Activated gamma-delta T cell treated with Interleukin-2 at 50 U/mL for 16 hours (primary cell): ENCODE measurements around the gene DCHS2.
"Not testable (repeated sequence)": the region's sequence is repeated elsewhere in the genome, so short reads cannot be mapped to it uniquely, and the experiment has no call there.

Source experiments
- DNase-seq: peaks from one replicate; pipeline ENCODE4 v3.0.0-alpha.2; 2020

The DCHS2 gene

DNA sequence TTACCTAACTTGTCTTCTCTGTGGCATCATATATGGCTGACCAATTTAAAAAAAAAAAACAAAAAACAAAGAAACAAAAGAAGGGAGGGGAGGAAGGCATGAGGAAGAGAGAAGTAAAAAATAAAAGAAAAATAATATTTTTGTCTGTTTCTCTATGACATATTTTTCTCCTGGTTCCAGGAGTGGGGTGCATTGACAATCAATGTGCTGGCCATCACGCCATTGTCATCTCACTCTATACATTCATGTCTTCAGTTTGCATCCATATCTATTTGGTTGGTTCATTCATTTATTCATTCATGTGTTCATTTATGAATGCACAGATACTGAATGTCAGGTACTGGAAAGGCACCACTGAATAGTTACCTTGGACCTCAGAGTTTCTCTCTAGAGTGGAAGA, 183.4 kb downstream of the DCHS2 start:
- DNase-seq, result no peak

DNA sequence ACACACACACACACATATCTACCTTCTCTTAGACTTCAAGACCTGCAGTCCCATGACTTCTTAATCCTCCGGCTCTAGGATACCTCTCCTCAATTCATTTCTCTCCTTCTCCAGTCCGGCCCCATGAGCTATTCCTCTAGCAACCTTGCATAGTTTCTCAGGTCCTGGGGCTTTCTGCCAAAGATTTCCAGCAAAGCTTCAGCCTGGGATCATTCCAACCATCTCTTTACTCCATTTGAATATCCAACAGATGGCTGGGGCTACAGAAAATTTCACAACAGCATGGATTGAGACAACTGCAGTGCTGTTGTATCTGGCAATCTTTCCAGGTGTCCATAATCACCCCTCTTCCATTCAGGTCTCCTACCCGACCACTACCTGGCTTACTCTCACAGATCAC, 184.1 kb downstream of the DCHS2 start:
- no peak for DNase-seq

DNA sequence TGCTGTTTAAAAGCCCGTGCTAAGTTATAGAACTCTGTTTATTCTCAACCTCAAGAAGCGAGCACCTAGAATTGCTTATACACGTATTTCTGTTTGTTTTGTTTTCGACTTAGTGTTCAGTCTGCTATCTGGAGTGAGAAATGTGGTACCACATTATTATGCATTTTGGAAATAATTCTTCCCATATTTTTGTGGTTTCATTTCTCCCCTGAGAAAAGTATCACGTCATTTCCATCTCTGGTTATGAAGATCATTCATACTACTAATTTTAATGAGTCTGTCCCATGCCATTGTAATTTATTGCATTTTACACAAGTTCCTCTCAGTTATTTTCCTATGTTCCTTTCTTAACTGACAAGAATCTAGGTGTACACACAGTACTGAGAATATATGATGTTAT, 186.0 kb downstream of the DCHS2 start:
- DNase-seq, result no peak

DNA sequence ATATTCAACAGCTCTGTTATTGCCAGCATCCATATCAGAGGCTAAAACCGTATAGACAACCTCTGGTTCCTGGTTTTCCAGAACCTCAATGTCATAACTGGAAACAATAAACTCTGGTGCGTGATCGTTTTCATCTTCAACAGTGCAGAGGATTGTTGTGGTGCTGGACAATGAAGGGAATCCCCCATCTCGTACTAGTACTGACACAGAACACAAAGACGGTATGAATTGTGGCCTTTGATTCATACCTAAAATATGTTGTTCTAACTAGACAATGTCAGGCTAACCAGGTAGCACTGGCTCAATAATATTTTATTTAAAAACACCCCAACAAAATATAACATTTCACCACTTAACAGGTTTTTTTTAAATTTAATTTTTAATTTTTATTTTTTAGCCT, 186.9 kb downstream of the DCHS2 start:
- DNase-seq, result no peak

DNA sequence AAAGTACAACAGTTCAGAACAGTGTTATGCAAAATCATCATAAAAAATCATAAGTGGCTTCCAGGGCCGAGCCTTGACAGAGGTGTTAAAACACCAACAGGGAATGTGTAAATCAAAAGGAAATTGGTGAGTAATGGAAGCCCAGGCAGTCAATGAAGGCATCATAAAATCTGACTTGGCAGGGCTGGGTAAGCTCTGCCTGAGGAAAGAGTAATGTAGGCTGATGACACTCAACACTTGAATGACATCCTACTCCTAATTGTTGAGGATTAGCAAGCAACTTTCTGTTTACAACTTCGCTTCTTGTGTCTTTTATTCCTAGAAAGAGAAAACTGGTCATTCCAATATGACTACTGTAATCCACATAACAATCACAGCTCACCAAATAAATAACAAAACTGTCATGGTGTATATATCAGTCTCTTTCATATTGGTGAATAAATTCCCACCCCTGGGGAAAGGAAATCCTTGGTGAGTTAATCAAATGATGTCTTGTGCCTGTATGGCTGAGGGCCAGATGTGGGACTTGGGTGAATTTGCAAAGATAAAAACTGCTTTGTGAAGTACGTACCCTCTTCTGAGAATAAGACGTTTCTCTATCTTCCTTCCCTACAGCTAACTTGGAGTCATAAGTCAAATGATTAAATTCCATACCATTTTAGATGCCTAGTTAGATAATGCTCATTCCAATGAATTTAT, 196.8 kb downstream of the DCHS2 start:
- DNase-seq, result no peak

DNA sequence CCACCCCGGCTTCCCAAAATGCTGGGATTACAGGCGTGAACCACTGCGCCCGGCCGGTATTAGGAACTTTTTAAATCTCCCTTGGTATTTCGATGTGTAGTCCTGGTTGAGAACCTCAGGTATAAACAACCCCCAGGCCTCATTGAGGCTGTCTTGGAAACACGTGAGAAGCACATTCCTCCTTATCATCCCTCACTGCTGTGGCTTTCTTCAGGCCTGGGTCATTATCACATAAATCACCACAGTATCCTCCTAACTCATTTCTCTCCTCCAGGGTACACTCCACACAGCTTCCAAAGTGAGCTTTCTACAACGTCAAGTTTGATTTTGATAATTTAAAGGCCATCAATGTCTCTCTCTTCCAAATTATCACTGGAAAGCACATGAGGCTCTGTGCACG, 198.2 kb downstream of the DCHS2 start:
- DNase-seq, result no peak

DNA sequence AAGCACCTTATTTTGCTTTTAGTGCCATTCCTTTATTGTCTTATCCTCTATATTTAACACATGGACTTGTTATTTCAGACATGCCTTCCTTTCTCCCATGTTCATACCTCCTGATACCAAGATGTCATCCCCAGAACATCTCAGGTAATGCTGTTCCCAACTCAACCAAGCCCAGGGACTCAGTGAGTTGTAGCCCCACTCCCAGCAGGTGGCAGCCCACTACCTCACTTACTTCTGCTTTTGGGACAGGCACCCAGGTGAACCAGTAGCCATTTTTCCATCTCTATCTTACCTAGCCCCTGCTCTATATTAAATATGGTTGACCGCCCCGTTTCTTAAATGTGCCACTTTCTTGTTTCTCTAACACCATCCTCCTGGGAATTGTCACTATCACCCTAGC, 199.0 kb downstream of the DCHS2 start:
- DNase-seq, result no peak

DNA sequence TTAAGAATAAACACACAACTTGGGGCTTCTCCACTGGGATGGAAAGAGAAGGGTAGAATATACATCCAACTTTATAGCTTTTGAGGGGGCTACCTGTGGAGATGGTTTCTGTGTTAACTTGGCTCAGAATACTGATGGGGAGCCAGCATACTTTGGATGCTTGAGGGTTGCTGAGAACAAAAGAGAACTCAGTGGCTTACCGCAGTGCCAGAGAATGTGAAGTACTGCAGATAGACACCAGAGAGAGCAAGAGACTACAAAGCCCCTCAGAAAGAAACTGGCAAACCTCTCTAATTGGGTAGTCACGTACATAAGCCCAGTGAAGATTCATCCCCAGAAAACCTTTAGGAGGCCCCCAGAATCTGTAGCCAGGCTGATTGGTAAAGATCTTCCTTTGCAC, 214.4 kb downstream of the DCHS2 start:
- no peak for DNase-seq

DNA sequence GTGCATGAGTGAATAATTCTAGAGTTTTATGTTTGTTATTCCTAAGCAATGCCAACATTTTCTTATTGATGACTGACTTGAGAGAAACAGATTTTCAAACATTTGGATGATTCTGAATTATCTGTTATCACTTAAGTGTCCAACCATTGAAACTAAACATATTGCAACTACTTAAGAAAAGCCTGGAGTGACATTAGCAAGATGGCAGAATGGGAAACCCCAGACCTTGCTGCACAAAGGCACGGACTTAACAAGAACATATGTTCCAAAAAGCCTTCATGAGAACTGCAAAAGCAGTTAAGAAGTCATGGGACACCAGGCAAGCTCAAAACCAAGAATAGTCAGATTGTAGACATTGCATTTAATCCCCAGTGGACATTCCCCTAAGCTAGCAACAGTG, 215.1 kb downstream of the DCHS2 start:
- no peak for DNase-seq

DNA sequence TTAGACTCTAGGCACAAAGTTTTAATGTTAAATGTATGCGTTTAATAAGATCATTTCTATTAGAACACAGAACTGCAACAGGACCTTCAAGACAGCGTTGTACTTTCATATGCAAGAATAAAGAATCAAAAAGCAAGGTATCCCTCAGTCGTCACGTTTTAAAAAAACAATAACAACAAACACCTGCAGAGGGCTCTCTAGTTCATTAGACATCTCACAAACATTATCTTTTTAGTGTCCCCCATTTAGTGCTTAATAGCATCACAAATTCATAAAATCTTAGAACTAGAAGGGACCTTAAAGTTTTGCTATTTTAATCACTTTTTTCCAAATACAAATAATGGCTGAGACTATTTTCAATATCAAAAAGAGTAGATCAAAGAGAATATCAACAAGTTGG, 236.6 kb downstream of the DCHS2 start:
- no peak for DNase-seq

DNA sequence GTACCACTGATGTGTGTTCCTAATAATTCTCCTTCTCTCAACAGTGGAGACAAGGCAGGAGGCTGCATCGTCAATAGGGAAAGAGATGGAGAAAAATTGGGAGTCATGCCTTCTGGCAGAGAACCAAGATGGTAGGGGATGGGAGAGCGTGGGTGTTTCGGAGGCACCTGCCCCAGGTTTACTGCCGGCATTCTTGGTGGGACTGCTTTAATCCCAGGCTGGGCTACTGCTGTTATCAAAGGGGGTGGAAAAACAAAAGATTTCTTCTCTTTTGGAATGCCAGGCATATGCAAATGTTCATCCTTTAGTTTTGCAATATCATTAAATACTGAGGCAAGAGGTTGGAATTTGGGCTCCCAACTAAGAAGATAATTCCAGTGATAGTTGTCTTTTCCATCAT, 257.0 kb downstream of the DCHS2 start:
- no peak for DNase-seq

DNA sequence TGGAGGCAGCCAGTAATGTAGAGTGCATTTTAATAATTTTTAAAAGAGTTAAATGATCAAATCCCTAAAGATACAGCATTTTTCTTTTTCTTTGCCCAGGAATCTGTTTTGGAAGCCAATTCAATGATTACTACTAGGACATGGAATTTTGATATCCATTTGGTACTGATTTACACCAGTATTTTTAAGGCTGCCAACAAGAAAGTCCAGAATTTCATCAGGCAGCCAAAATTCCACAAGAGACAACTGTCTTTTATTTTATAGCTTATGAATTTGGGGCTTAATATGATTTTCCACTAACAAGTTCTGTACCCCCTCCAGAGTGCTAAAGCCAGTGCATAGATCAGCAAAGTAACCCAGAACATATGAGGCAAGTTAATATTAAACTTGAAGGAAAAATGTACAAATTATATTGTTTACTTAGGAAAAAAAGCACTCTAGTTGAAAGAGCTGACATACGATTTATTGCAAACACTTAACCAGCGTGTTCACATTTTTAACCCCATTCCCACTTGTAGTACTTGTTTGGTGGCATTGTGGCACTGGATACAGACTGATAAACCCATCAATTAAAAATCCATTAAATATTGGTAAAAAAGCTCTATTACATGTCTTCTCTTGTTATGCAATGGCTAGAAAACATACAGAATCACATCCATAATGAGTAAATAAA, 259.7 kb downstream of the DCHS2 start:
- no peak for DNase-seq

DNA sequence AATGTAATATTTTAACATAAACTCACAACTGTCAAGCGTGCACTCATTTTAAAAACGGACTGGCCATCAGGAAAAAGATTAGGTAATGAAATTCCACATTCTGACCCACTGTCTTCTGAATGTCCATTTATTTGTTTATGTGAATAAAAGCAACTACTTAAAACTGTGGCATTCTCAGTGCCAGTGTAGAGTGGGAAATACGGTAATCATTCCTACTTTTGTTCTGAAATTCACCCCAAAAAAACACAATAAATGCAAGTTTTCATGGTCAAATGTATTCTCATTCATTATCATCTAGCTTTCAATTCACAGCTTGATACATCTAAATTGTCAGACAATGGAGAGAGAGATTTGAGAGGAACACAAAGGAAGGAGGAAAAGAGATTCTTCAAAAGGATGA, 260.9 kb downstream of the DCHS2 start:
- DNase-seq, result no peak

DNA sequence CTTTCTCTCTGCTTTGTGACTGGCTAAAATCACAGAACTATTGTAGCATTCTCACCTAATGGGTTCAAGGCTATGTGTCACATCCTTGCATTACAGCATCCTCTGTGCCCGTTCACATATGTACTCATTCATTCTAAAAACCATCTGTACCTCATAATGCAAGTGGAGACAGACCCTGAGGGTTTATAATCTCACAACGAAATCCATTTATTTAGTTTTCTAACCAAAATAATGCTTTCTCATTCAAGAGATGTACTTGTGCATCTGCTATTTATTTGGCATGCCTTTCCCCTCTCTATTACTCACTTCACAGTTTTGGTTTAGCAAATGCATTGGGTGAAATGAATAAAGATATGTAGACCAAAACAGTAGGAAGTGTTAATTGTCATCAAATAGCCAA, 261.5 kb downstream of the DCHS2 start:
- DNase-seq, result no peak

DNA sequence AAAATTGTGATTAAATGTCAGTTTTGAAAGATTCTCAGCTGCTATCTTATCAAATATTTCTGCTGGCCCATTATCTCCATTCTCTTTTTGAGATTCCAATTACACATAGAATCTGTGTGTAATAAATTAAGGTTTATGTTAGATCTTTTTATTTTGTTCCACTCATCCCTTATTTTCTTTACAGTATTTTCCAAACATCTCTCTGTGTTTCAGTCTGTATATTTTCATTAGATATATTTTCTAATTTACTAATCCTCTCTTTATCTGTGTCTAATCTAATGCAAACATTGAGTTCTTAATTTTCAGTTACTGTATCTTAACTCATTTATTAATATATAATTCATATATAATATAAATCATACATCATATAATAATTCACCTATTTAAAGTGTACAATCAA, 268.7 kb downstream of the DCHS2 start:
- no peak for DNase-seq

DNA sequence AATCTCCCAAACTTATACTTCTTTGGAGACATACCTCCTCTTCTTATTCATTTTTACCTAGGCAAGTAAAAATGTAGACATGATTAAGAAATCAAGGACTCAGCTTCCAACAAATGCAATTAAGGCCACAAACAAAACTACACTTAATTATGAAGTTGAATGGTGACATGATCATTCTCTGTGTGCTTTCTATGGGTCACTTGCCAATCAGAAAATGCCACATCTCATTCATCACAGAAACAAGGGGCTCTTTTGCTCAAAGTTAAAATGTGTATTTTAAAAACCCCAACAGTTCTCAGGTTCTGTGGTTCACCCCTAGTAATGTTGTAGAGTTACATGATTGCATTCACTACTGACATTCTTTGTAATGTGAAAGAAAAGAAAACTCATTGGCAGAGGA, 273.5 kb downstream of the DCHS2 start:
- DNase-seq, result no peak

DNA sequence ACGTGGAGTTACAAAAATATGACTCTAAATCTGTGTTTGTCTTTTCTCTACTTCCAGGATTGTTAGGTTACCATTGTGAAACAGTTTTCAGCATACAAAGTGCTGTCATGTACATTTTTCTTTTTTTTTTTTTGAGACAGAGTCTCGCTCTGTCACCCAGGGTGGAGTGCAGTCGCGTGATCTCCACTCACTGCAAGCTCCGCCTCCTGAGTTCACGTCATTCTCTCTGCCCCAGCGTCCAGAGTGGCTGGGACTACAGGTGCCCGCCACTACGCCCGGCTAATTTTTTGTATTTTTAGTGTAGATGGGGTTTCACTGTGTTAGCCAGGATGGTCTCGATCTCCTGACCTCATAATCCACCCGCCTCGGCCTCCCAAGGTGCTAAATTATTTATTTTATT, 274.2 kb downstream of the DCHS2 start:
- not testable (repeated sequence) for DNase-seq

DNA sequence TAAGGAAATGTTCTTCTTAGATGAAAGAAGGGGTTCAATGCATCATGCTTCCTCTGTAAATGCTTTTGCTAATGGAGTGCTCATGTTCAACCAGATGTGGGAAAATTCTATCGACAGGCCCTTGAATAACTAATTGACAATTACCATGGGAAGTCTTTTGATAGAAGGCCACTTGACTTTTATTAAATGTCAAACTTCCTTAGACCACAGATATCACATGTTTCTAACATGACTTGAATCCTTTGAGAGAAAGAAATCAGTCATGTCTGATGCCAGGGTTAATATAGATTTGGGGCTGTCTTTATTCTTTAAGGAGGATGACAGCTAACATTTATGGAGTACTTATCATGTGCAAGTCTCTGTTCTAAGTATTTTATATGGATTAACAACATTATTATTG, 280.1 kb downstream of the DCHS2 start:
- DNase-seq, result no peak

DNA sequence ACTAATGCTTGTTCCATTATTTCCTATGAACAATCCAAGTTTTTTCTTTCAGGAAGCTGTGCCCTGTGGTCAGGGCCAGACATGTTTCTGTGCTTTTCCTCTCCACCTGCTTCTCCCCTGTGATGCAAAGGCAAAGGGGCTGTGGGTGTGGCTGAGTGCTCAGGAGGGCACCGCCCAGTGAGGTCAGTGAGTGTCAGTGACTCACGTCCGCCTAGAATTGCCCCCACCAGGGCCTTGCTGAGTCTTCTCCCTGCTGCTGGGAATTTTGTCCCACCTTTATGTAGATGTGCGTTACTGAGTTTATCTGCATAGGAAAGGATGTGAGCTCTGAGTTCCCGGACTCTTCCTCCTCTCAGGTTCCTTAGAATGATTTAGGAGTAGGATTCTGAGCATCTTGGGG, 283.2 kb downstream of the DCHS2 start:
- DNase-seq, result no peak

DNA sequence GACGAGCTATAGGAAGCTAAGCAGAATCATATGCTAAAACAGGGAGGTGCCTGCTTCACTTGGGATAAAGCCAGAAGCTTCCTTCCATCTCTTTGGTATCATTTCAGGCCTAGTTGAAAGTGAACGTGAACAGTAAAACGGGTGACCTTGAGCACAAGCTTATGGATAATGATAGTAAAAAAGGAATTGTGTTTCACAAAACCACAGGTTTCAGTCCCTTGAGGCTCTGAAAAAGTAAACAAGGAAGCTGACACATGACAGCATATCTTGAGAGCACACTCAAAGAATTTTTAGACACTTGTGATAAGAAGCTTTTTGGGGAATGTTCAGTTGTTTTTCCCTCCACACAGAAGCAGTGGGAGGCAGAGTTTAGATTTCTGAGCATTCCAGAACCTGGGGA, 286.1 kb downstream of the DCHS2 start:
- no peak for DNase-seq

DNA sequence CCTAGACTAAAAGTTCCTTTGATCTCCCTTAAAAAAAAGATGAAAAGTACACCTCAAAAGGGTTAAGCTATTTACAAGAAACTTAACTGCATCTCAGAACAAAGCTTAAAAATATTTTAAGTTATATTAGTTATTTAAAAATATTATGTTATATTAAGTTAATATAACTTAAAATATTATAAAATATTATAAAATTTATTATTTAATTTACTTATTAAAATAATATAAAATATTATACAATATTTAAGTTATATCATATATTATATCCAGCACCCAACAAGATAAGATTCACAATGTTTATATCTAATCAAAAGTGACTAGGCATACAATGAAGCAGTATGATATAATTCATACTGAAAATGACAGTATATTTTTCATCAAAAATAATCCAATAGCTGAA, 296.9 kb downstream of the DCHS2 start:
- no peak for DNase-seq

DNA sequence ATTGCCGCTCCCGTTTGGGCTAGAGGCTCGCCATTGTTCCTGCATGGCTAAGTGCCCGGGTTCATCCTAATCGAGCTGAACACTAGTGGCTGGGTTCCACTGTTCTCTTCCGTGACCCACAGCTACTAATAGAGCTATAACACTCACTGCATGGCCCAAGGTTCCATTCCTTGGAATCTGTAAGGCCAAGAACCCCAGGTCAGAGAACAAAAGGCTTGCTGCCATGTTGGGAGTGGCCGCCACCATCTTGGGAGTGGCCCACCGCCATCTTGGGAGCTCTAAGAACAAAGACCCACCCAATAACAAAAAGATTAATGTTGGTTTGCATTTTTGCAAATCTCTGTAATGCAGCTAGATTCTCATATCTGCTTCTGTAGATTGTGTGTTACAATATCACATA, 299.0 kb downstream of the DCHS2 start:
- no peak for DNase-seq

DNA sequence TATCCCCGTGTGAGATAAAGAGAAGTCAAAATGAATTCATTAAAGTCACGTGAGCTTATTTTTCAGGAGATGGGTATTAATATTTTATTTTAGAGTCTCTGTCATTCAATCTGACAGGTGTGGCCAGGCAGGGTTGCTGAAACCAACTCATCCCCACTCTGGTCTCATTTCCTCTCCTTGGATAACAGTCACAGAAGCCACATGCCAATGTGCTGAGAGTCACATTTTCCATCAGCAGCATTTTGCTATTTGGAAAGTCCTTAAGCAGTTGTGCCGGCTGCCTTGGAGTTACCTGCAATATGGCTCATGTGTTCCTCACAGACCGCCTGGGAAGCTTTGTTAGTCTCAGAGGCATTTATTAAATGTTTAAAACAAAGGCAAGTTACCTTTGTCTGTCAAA, 302.3 kb downstream of the DCHS2 start:
- no peak for DNase-seq

DNA sequence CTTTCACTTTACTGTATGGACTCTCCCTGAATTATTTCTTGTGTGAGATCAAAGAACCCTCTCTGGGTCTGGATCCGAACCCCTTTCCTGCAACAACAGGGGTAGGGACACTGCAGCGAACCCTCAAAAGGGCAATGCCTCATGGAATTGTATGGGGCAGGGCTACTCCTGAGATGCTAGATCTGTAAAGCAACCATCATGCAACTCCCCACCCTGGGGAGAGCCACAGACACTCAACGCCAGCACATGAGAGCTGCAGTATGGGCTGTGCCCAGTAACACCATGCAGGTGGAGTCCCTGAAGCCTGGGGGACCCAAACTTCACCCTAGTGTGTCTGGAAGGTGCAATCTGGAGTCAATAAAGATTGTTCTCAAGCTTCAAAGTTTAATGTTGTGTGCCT, 304.7 kb downstream of the DCHS2 start:
- DNase-seq, result no peak

DNA sequence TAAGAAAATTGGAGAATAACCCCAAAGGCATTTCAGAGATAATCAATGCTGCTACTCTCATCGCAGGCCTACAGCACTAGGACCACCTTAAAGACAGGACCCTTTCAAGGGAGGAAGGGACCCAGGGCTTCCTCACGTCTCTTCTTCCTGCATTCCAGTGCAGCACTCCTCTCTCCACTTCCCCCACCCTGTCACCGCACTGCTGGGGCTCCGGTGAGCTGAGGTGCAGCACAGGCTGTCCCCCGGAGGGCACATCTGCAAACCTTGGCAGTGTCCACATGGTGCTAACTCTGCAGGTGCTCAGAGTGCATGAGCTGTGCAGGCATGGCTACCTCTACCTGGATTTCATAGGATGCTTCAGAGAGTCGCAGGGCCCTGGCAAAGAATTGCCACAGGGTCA, 305.6 kb downstream of the DCHS2 start:
- DNase-seq, result no peak
